A549 (cell line): ENCODE results near the gene TUG1. TPM values are rescaled to one million over a fixed set of nuclear protein-coding genes. Genes with fewer than 3 reads are reported as not detected.
A peak's percentile ranks its signal among the peaks of the same experiment; 100 is the strongest.

Experiments
- ATAC-seq, 2 experiments: fragments of 200-7000 bp in 1 of 2; fragments of >200 bp in 1 of 2; cut with Nextera tagmentation in 1 of 2; cut with Tn5 transposase in 1 of 2; 3 replicates each; pipeline versions ENCODE4 v1.8.0 to v1.9.1; 2018 to 2020; ENCODE audit warnings: mild to moderate bottlenecking in 1 of 2, moderate library complexity in 1 of 2
- CTCF ChIA-PET: fragments of 300-600 bp; sonication (Branson Sonifier 250); formaldehyde crosslinking; extraction: SDS; loops from one replicate; lab custom pipeline; 2021; ENCODE audit warnings: antibody characterized with exemption, inconsistent platforms; lab: Yijun Ruan, JAX
- POLR2A ChIA-PET: fragments of 350-600 bp; formaldehyde crosslinking; extraction: SDS; loops from one replicate; lab custom pipeline; 2021; ENCODE audit warnings: antibody characterized with exemption, inconsistent platforms; lab: Yijun Ruan, JAX
- DNase-seq, 2 experiments: peaks; one replicate each; pipeline versions ENCODE4 v3.0.0 to v3.0.0-alpha.2; 2011 to 2016; ENCODE audit warnings: low read depth in 1 of 2, low spot score in 1 of 2
- FAIRE-seq: peaks from 2 replicates; lab custom pipeline; 2011; peaks lifted over from hg19 to GRCh38; lab: Jason Lieb, UNC
- H3K27ac ChIP-seq, 2 experiments: fragments of >200 bp; sonication (Bioruptor Twin); formaldehyde crosslinking; 3 replicates each; pipeline ENCODE4 v1.5.1; 2016 to 2017
- H3K4me1 ChIP-seq: fragments of >200 bp; sonication (Bioruptor Twin); formaldehyde crosslinking; 3 replicates; pipeline ENCODE4 v1.6.1; 2016
- H3K4me2 ChIP-seq: fragments of >200 bp; sonication (Bioruptor Twin); formaldehyde crosslinking; 3 replicates; pipeline ENCODE4 v1.6.1; 2016
- H3K4me3 ChIP-seq: fragments of >200 bp; sonication (Bioruptor Twin); formaldehyde crosslinking; 3 replicates; pipeline ENCODE4 v1.5.1; 2016
- H3K9me3 ChIP-seq: fragments of >200 bp; sonication (Bioruptor Twin); formaldehyde crosslinking; 3 replicates; pipeline ENCODE4 v1.6.1; 2016
- BHLHE40 ChIP-seq: IDR thresholded peaks from 2 replicates; pipeline ENCODE4 v1.6.1; 2012; ENCODE audit warnings: low read depth, low read length, inconsistent platforms
- CBX2 ChIP-seq: fragments of 200-600 bp; sonication (generic); IDR thresholded peaks from 2 replicates; pipeline ENCODE4 v1.6.1; 2016; ENCODE audit warnings: low read depth, mild to moderate bottlenecking, borderline replicate concordance
- EHF ChIP-seq: fragments of 250-450 bp; sonication (Bioruptor Pico); IDR thresholded peaks from 2 replicates; pipeline ENCODE4 v1.5.0; 2020; ENCODE audit warnings: mild to moderate bottlenecking
- ESRRA ChIP-seq: fragments of 150-350 bp; IDR thresholded peaks from 2 replicates; pipeline ENCODE4 v1.6.1; 2014; ENCODE audit warnings: mild to moderate bottlenecking, low read length, borderline replicate concordance
- FOSB ChIP-seq: fragments of 250-450 bp; sonication (Bioruptor Pico); IDR thresholded peaks from 2 replicates; pipeline ENCODE4 v1.5.0; 2020; ENCODE audit warnings: mild to moderate bottlenecking, moderate library complexity
- FOSL2 ChIP-seq, 2 experiments: fragments of 450-650 bp in 1 of 2; fragments of >200 bp in 1 of 2; sonication (Bioruptor Twin) in 1 of 2; formaldehyde crosslinking; IDR thresholded peaks; 2 replicates each; pipeline versions ENCODE4 v1.5.0 to v1.6.1; 2016 to 2020; ENCODE audit warnings: mild to moderate bottlenecking in 1 of 2, moderate library complexity in 1 of 2
- HDAC2 ChIP-seq: fragments of 200-600 bp; sonication (generic); IDR thresholded peaks from 2 replicates; pipeline ENCODE4 v1.6.1; 2016
- HEYL ChIP-seq: fragments of 250-450 bp; sonication (Bioruptor Pico); IDR thresholded peaks from 2 replicates; pipeline ENCODE4 v1.8.0; 2021; ENCODE audit warnings: mild to moderate bottlenecking, moderate library complexity
- HOXB13 ChIP-seq: fragments of 250-450 bp; sonication (Bioruptor Pico); IDR thresholded peaks from 2 replicates; pipeline ENCODE4 v1.5.0; 2020; ENCODE audit warnings: low read depth, mild to moderate bottlenecking, moderate library complexity
- HOXB5 ChIP-seq: fragments of 250-450 bp; sonication (Bioruptor Pico); IDR thresholded peaks from 2 replicates; pipeline ENCODE4 v1.5.0; 2020; ENCODE audit warnings: mild to moderate bottlenecking, moderate library complexity
- JUN ChIP-seq, 2 experiments: fragments of >200 bp; sonication (Bioruptor Twin); formaldehyde crosslinking; IDR thresholded peaks; 2 replicates in 1 of 2; 3 replicates in 1 of 2; pipeline ENCODE4 v1.6.1; 2016 to 2017
- JUNB ChIP-seq: fragments of >200 bp; sonication (Bioruptor Twin); formaldehyde crosslinking; IDR thresholded peaks from 2 replicates; pipeline ENCODE4 v1.6.1; 2016
- KDM1A ChIP-seq: fragments of 200-600 bp; sonication (generic); IDR thresholded peaks from 2 replicates; pipeline ENCODE4 v1.6.1; 2016; ENCODE audit warnings: low read depth, mild to moderate bottlenecking
- MAFK ChIP-seq: fragments of 450-650 bp; IDR thresholded peaks from 2 replicates; pipeline ENCODE4 v1.6.1; 2014; ENCODE audit not compliant: partially characterized antibody
- MAZ ChIP-seq: fragments of 150-350 bp; IDR thresholded peaks from 2 replicates; pipeline ENCODE4 v1.6.1; 2014; ENCODE audit warnings: antibody characterized with exemption, low read depth, low read length, borderline replicate concordance
- MYC ChIP-seq: IDR thresholded peaks from 2 replicates; pipeline ENCODE4 v1.6.1; 2012; ENCODE audit warnings: mild to moderate bottlenecking, inconsistent platforms, low read length, improper control_type of control experiment, borderline replicate concordance
- NFE2L2 ChIP-seq: fragments of 150-350 bp; conservative IDR thresholded peaks from 2 replicates; pipeline ENCODE4 v1.6.1; 2014; ENCODE audit warnings: low read length
- NPAS2 ChIP-seq: fragments of 250-450 bp; sonication (Bioruptor Pico); IDR thresholded peaks from 2 replicates; pipeline ENCODE4 v1.8.0; 2022; ENCODE audit warnings: mild to moderate bottlenecking, moderate library complexity, borderline replicate concordance
- PHF8 ChIP-seq: fragments of 200-600 bp; sonication (generic); IDR thresholded peaks from 2 replicates; pipeline ENCODE4 v1.6.1; 2016; ENCODE audit warnings: low read depth, mild to moderate bottlenecking, antibody characterized with exemption, moderate library complexity, borderline replicate concordance
- POLR2A ChIP-seq: IDR thresholded peaks from 2 replicates; pipeline ENCODE4 v1.6.1; 2012; ENCODE audit warnings: mild to moderate bottlenecking, low read length
- POLR2AphosphoS2 ChIP-seq: conservative IDR thresholded peaks from 2 replicates; pipeline ENCODE4 v1.6.1; 2012; ENCODE audit warnings: low read length, improper control_type of control experiment, inconsistent platforms
- RARB ChIP-seq: fragments of 250-450 bp; sonication (Bioruptor Pico); IDR thresholded peaks from 2 replicates; pipeline ENCODE4 v1.8.0; 2021; ENCODE audit warnings: mild to moderate bottlenecking, moderate library complexity
- RNF2 ChIP-seq: fragments of 200-600 bp; sonication (generic); IDR thresholded peaks from 2 replicates; pipeline ENCODE4 v1.6.1; 2016; ENCODE audit warnings: low read depth, mild to moderate bottlenecking, antibody characterized with exemption, moderate library complexity, borderline replicate concordance
- SREBF2 ChIP-seq: fragments of 450-650 bp; IDR thresholded peaks from 2 replicates; pipeline ENCODE4 v1.6.1; 2014; ENCODE audit warnings: mild to moderate bottlenecking, moderate library complexity
- TFCP2L1 ChIP-seq: fragments of 250-450 bp; sonication (Bioruptor Pico); IDR thresholded peaks from 2 replicates; pipeline ENCODE4 v1.5.0; 2021; ENCODE audit warnings: mild to moderate bottlenecking
- TP53 ChIP-seq: fragments of 250-450 bp; sonication (Bioruptor Pico); IDR thresholded peaks from 2 replicates; pipeline ENCODE4 v1.5.0; 2021; ENCODE audit warnings: mild to moderate bottlenecking, moderate library complexity
- ZC3H11A ChIP-seq: fragments of 450-650 bp; IDR thresholded peaks from 2 replicates; pipeline ENCODE4 v1.6.1; 2014; ENCODE audit warnings: antibody characterized with exemption, mild to moderate bottlenecking
- ZSCAN20 ChIP-seq: fragments of 250-450 bp; sonication (Bioruptor Pico); IDR thresholded peaks from 2 replicates; pipeline ENCODE4 v1.8.0; 2022; ENCODE audit warnings: mild to moderate bottlenecking, moderate library complexity
- WGBS: methylation state at CpG from one replicate; pipeline ENCODE4 v1.1.6; 2017; ENCODE audit errors: missing lambda C conversion rate; 5-methylcytosine and 5-hydroxymethylcytosine counted together
- polyA plus RNA-seq, 4 experiments: library from polyadenylated mRNA; depleted of rRNA in 3 of 4; stranded (reverse); fragments of >200 nt; fragmentation: RNase III in 1 of 4; extraction: RNeasy Plus Mini Kit Qiagen cat#74134 plus additional on column Dnase treatment in 1 of 4; gene quantifications; 2 replicates in 3 of 4; 3 replicates in 1 of 4; pipeline ENCODE4 v1.2.3, GENCODE V29; 2011 to 2017
- TF ChIP-seq, protein P1 (sequence below): fragments of 250-450 bp; sonication (Bioruptor Pico); IDR thresholded peaks from 2 replicates; pipeline ENCODE4 v1.5.0; 2020; ENCODE audit warnings: low read depth, mild to moderate bottlenecking, moderate library complexity
- TF ChIP-seq, protein P2 (sequence below): fragments of 200-600 bp; sonication (generic); IDR thresholded peaks from 2 replicates; pipeline ENCODE4 v1.6.1; 2016; ENCODE audit warnings: antibody characterized with exemption, mild to moderate bottlenecking, moderate library complexity
- TF ChIP-seq, protein P3 (sequence below): fragments of >200 bp; sonication (Bioruptor Twin); formaldehyde crosslinking; IDR thresholded peaks from 3 replicates; pipeline ENCODE4 v1.5.1; 2016
- TF ChIP-seq, protein P4 (sequence below): fragments of >200 bp; sonication (Bioruptor Twin); formaldehyde crosslinking; IDR thresholded peaks from 3 replicates; pipeline ENCODE4 v1.6.1; 2016
- TF ChIP-seq, protein P5 (sequence below): IDR thresholded peaks from 2 replicates; pipeline ENCODE4 v1.6.1; 2012

Gene TUG1
- polyA plus RNA-seq, 2 of the 4 experiments (the other 2 are of a cell fraction) = 29.9 to 104 TPM

DNA sequence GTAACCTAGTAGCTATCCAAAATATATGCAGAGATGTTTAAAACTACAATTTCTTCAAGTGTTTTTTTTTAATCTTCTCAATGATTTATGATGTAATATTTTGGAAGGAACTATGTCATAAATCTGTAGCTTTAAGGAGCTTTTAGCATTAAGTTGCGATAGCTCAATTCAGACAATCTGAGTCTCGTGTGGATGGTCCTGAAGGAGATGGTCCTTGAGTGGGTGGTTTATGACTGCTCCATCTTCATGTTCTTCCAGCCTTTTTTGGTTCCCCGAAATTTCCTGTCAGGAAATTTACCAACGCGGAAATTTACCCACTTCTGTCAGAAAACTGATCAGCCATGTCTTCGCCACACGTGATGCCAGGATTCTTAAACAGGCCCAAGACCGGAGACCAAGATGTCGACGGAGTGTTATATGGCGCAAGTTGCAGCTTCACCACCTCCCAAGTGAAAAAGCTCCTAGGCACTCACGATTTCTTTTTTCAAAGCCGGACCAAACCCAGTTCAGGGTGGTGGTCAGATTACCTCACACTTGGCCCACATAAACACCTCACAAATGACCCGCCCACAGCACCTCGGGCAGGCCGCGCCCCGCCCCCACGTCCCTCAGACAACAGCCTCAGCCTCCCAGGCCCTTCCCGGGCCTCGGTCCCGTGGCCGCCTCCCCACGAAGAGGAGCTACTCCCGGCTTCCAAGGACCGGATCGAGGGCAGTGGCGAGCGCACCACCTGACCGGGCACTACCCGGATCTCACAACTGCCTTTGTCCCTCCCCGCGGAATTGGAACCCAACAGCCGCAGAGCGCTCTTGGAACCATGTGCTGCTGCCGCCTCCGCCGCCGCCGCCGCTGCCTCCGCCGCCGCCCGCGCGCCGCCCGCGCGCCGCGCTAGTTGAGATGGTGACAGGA is 796 bp upstream of the TUG1 start, which contains the start of gene MORC2:
TSS of gene MORC2 (minus strand) at position 760 of the 909 bp plus-strand sequence. CDS start 885 bp downstream, outside the sequence.
- ChIA-PET CTCF (interaction anchor here (0.8 to 3.2 kb wide), 13 partner anchors 11 to 260 kb away, joined by 3 to 20 read pairs (median 3); no protein-coding TSS in a partner anchor), POLR2A (interaction anchor here (0.5 to 3.2 kb wide), 12 partner anchors 7 to 245 kb away, joined by 3 to 58 read pairs (median 4); partner anchors contain the start of genes SELENOM and SMTN)
- Histone ChIP-seq H3K9me3 (peaks cover 39% of the 10 kb centered on the region), H3K4me1 (0 out of 3 replicates have a peak, but pooled peaks cover 5% of the 10 kb centered on the region), H3K4me2 (peak within 1 kb of the TSS; percentile 91), H3K27ac (peak within 1 kb of the TSS; percentile 98 to 99), H3K4me3 (peak within 1 kb of the TSS; percentile 90)
- ATAC-seq = peak; percentile 14 to 63
- FAIRE-seq = no peak
- peak; percentile 27 to 69 for DNase-seq
- WGBS = 63% methylated on average over 17 of the region's 53 CpGs
- TF ChIP-seq ESRRA (no peak), HEYL (CRISPR knock-in tag) (no peak), ZSCAN20 (CRISPR knock-in tag) (no peak), RARB (CRISPR knock-in tag) (no peak), TFCP2L1 (CRISPR knock-in tag) (no peak), POLR2A (no peak), PHF8 (peak; percentile 37; the same call in 1 of the 2 replicates), SREBF2 (no peak), FOSB (CRISPR knock-in tag) (no peak), CBX2 (no peak), MAZ (no peak), KDM1A (no peak), RNF2 (peak; percentile 25), JUNB (no peak), JUN (IDR thresholded peaks at IDR 0.05) (no peak), HOXB5 (CRISPR knock-in tag) (peak; percentile 80; the same call in 1 of the 2 replicates), NFE2L2 (no peak), FOSL2 (IDR thresholded peaks at IDR 0.05) (no peak), FOSL2 (CRISPR knock-in tag; IDR thresholded peaks at IDR 0.05) (no peak), BHLHE40 (no peak), MYC (no peak), HOXB13 (peak; percentile 74; the same call in 1 of the 2 replicates), HDAC2 (no peak), ZC3H11A (no peak), POLR2AphosphoS2 (no peak), MAFK (no peak), TP53 (CRISPR knock-in tag) (no peak), NPAS2 (0 out of 2 replicates have a peak, but pooled peaks have one; percentile 41), EHF (CRISPR knock-in tag) (no peak)
- TF ChIP-seq, protein P1, sequence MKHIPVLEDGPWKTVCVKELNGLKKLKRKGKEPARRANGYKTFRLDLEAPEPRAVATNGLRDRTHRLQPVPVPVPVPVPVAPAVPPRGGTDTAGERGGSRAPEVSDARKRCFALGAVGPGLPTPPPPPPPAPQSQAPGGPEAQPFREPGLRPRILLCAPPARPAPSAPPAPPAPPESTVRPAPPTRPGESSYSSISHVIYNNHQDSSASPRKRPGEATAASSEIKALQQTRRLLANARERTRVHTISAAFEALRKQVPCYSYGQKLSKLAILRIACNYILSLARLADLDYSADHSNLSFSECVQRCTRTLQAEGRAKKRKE (CRISPR knock-in tag) = no peak; the same call in 1 of the 2 replicates
- TF ChIP-seq, protein P2, sequence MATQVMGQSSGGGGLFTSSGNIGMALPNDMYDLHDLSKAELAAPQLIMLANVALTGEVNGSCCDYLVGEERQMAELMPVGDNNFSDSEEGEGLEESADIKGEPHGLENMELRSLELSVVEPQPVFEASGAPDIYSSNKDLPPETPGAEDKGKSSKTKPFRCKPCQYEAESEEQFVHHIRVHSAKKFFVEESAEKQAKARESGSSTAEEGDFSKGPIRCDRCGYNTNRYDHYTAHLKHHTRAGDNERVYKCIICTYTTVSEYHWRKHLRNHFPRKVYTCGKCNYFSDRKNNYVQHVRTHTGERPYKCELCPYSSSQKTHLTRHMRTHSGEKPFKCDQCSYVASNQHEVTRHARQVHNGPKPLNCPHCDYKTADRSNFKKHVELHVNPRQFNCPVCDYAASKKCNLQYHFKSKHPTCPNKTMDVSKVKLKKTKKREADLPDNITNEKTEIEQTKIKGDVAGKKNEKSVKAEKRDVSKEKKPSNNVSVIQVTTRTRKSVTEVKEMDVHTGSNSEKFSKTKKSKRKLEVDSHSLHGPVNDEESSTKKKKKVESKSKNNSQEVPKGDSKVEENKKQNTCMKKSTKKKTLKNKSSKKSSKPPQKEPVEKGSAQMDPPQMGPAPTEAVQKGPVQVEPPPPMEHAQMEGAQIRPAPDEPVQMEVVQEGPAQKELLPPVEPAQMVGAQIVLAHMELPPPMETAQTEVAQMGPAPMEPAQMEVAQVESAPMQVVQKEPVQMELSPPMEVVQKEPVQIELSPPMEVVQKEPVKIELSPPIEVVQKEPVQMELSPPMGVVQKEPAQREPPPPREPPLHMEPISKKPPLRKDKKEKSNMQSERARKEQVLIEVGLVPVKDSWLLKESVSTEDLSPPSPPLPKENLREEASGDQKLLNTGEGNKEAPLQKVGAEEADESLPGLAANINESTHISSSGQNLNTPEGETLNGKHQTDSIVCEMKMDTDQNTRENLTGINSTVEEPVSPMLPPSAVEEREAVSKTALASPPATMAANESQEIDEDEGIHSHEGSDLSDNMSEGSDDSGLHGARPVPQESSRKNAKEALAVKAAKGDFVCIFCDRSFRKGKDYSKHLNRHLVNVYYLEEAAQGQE = no peak
- TF ChIP-seq, protein P3, sequence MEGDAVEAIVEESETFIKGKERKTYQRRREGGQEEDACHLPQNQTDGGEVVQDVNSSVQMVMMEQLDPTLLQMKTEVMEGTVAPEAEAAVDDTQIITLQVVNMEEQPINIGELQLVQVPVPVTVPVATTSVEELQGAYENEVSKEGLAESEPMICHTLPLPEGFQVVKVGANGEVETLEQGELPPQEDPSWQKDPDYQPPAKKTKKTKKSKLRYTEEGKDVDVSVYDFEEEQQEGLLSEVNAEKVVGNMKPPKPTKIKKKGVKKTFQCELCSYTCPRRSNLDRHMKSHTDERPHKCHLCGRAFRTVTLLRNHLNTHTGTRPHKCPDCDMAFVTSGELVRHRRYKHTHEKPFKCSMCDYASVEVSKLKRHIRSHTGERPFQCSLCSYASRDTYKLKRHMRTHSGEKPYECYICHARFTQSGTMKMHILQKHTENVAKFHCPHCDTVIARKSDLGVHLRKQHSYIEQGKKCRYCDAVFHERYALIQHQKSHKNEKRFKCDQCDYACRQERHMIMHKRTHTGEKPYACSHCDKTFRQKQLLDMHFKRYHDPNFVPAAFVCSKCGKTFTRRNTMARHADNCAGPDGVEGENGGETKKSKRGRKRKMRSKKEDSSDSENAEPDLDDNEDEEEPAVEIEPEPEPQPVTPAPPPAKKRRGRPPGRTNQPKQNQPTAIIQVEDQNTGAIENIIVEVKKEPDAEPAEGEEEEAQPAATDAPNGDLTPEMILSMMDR = no peak
- TF ChIP-seq, protein P4, sequence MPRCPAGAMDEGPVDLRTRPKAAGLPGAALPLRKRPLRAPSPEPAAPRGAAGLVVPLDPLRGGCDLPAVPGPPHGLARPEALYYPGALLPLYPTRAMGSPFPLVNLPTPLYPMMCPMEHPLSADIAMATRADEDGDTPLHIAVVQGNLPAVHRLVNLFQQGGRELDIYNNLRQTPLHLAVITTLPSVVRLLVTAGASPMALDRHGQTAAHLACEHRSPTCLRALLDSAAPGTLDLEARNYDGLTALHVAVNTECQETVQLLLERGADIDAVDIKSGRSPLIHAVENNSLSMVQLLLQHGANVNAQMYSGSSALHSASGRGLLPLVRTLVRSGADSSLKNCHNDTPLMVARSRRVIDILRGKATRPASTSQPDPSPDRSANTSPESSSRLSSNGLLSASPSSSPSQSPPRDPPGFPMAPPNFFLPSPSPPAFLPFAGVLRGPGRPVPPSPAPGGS = no peak
- TF ChIP-seq, protein P5, sequence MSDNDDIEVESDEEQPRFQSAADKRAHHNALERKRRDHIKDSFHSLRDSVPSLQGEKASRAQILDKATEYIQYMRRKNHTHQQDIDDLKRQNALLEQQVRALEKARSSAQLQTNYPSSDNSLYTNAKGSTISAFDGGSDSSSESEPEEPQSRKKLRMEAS = peak; percentile 85; the same call in 1 of the 2 replicates
